Daoy (cell line): ENCODE results near the gene MB. TPM values are rescaled to one million over a fixed set of nuclear protein-coding genes. Genes with fewer than 3 reads are reported as not detected.
A peak's percentile ranks its signal among the peaks of the same experiment; 100 is the strongest.
"Not testable (repeated sequence)": the region's sequence is repeated elsewhere in the genome, so short reads cannot be mapped to it uniquely, and the experiment has no call there.

Source experiments
- DNase-seq: peaks from one replicate; pipeline ENCODE4 v3.0.0-alpha.2; 2015; ENCODE audit warnings: low read depth
- total RNA-seq: library from RNA; depleted of rRNA; stranded (reverse); fragments of >200 nt; shearing (Covaris generic); gene quantifications from 2 replicates; pipeline ENCODE4 v1.2.3, GENCODE V29; 2014

The MB gene
- total RNA-seq, 1 experiment from 2014 or later, result 1.2 TPM

GRCh38 chr22:35637254-35637653 lies 20.1 kb upstream of the MB start:
- DNase-seq, result no peak

DNA sequence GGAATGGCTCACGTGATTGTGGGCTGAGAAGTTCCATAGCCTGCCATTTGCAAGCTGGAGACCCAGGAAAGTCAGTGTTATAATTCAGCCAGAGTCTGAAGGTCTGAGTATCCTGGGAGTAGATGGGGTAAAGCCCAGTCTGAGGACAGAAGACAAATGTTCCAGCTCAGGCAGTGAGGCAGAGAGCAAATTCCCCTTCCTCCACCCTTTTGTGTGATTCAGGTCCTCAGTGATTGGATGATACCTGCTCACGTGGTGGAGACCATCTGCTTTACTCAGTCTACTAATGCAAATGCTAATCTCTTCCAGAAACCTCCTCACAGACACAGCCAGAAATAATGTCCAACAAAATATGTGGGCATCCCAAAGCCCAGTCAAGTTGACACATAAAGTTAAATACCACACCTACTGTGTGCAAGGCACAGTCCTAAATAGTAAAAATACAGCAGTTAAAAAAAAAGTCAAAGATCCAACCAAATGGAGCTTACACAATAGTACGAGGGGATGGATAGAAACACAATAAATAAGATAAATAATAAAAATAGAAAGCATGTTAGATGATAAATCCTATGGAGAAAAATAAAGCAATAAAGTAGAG lies 17.9 kb upstream of the MB start:
- peak; percentile 35 for DNase-seq

DNA sequence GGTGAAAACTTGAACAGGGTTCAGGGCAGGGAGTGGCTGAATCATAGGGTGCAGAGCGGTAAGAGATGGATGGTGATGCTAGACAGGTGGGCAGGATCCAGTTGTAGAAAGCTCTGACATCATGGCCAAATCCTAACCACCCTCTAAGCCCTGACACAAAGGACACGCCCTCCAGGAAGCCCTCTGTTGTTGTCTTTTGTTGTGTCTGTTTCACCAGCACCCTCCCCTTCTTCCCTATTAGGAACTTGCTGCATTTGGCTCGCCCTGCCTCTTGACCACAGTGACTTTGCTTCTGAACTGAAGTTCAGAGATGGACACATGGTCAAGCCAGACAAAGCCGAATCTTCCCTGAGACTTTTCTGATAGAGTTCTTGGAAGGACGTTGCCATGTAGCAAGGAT lies 16.9 kb upstream of the MB start:
- DNase-seq, result no peak

DNA sequence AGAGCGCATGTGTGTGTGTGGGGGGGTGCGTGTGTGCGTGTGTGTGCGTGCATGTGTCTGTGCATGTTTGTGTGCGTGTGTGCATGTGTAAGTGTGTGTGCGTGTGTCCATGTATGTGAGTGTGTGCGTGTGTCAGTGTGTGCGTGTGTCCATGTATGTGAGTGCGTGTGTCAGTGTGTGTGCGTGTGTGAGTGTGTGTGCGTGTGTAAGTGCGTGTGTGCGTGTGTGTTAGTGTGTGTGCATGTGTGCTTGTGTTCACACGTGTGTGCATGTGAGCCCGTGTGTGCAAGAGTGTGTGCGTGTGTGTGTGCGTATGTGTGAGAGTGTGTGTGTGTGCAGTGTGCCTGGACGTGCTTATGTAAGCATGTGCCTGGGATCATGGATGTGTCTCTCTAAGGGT lies 16.4 kb upstream of the MB start:
- no peak for DNase-seq

DNA sequence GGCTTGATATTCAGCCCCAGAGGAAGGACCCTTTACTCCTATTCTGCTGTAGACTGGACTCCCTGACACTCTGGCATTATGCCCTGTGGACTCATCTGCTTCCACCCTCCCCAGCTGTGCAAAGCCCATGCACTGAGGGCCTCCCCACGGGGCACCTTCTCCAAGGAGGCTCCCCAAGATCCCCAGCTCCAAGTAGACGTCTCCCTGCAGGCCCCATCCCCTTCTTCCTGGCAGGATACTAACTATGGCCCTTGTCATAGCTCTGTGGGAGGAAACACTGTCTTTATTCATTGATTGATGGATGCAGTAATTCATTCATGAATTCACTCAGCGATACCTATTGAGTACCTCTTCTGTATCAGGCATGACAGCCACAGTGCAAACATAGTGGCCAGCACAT lies 15.8 kb upstream of the MB start:
- no peak for DNase-seq

- peak; percentile 77 for DNase-seq
Observed at GRCh38 chr22:35631597-35631996, 14.5 kb upstream of the MB start.

DNA sequence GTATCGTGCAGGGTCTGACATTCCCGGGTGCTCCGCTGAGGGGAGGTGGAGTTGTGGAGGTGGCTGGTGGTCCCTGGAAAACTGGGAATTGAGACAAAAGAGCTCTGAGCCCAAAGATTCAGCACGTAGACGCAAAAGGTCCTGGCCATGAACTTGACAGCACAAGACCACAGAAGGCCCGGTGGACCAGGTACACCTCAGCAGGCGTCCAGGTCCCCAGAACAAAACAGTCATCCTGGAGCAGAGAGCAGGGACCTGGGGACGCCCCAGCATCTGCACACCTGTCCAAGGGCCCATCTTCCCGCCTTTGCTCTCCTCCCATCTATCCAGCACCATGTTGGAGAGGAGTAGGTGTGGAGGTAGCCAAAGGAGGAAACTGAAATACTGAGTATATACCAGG lies 13.8 kb upstream of the MB start:
- no peak for DNase-seq

GRCh38 chr22:35630387-35630793 lies 13.3 kb upstream of the MB start:
- DNase-seq, result peak; percentile 76

DNA sequence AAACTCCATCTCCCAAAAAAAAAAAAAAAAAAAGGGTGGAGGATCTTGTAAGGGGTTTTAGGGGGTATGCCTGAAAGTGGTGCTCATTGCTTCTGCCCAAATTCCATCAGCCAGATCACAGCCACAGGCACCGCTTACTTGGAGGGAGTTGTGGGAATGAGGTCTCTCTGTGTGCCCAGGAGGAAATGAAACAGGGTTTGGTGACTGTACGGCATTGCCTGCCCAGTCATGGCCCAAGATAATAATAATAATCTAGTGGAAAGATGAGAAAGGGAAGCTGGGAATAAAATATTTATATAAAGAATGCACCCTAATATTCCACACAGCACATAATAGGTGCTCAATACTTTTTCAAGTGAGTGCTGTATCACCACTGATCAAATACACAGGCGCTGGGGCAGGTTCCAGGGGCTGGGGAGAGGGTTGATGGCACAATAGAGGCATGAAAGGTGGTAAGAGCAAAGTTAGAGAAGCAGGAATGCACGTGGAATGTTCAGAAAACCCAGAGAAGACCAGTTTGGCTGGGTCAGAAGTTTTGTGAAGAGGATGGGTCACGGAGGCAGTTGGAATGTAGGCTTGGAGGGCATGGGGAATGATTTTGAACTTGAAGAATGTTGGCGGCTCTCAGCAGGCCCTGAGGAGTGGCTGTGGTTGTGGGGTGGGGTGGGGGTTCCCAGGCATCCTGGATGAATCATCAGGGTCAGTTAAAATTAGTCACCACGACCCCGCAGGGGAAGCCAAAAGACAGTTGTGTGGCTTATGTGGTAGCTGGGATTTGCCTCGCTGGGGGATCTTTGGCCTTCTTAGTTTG lies 12.5 kb upstream of the MB start:
- peak; percentile 99 for DNase-seq

DNA sequence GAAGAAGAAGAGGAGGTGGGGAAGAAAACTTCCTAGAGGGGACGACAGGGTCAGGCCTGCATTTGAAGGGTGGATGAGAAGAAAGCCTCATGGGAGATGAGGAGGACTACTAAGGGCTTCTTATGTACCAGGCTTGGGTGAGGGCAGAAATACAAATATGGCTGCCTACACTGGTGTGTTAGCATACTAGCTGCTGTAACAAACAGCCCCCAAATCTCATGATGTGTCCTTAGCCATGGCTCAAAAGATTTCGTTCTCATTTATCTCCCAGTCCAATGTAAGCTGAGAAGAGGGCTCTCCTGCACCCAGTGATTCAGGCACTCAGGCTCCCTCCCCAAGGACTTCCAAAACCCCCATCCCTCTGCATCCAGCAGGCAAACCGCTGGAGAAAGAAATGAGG lies 11.6 kb upstream of the MB start:
- no peak for DNase-seq

GRCh38 chr22:35627267-35628041 lies 10.3 kb upstream of the MB start:
- peak; percentile 99 for DNase-seq

GRCh38 chr22:35625763-35626432 lies 8.8 kb upstream of the MB start:
- DNase-seq, result no peak

GRCh38 chr22:35624547-35624946 lies 7.4 kb upstream of the MB start:
- no peak for DNase-seq

GRCh38 chr22:35623885-35624284 lies 6.8 kb upstream of the MB start:
- not testable (repeated sequence) for DNase-seq

DNA sequence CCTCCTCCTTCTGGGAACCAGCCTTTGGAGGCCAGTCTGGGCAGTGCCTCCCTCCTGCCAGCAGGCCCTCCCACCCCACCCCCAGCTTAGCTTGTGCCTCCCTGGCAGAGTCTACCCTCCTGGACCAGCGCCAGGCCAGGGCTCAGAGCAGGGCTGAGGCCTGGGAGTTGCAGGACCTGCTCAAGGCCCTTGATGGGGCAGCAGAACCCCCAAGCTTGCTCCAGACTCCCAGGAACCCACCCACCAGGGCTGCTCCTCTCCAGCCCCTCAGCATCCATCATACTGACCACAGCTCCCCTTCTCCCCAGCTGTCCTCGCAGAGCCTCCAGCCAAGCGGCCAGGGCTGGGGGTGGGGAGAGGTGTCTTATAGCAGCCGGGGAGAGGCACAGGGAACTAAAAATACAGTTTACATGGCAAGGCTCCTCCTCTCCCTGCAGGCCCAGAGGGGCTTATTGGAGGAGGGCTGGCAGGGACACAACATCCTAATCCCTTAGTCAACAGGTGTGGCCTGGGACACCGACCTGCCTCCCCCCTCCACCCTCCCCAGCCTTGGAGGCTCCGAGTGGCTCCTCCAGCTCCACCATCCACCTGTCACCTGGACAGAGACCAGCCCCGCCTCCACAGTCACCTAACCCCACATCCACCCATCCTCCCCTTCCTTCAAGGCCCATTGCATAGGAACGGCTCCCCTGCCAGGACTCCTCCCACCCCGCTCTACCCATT lies 5.2 kb upstream of the MB start:
- peak; percentile 47 for DNase-seq

DNA sequence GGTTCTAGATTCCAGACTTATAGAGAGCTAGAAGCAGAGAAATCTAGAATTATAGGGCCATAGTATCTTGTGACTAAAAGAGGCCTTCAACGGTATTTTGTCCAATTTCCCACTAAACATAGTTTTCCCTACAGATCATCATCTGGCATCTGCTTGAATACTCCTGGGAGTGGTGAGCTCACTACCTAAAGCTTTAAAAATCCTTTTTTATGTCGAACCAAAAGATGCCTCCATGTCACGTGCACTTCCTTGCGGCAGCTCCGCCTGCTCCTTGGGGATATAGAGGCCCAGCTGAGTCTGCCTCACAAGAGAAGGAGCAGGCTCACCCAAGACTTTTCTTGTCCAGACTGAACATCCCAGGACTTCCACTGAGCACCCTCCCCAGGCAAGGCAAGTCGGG lies 4.3 kb upstream of the MB start:
- no peak for DNase-seq

DNA sequence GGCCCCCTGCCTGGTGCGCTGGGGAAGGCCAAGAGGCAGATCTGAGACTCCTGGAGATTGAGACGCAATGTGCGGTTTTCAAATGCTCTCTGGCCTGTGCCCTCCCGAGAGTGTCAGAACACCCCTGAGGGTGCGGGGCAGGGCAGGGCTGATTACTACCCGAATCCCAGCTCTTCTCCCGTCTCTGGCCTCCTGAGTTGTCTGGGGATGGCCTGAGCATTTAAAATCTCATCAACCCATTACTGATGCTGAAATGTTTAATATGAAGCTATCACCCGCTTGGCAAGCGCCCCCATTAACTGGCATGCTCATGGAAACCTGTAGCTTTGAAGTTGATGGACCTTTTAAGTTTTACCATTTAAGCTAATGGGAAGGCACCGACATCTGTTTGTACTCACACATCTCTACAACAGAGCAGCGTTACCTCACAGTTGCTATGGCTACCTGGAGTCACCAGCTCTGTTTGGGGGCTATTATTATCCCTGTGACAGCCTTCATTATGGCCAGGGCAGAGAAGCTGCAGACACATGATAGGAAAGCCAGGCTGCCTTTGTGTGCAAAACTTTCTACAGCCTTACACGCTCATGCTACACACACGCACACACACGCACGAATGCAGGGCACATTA lies 3.6 kb upstream of the MB start:
- DNase-seq, result peak; percentile 47

- no peak for DNase-seq
Observed at GRCh38 chr22:35619336-35620094, 2.4 kb upstream of the MB start.

DNA sequence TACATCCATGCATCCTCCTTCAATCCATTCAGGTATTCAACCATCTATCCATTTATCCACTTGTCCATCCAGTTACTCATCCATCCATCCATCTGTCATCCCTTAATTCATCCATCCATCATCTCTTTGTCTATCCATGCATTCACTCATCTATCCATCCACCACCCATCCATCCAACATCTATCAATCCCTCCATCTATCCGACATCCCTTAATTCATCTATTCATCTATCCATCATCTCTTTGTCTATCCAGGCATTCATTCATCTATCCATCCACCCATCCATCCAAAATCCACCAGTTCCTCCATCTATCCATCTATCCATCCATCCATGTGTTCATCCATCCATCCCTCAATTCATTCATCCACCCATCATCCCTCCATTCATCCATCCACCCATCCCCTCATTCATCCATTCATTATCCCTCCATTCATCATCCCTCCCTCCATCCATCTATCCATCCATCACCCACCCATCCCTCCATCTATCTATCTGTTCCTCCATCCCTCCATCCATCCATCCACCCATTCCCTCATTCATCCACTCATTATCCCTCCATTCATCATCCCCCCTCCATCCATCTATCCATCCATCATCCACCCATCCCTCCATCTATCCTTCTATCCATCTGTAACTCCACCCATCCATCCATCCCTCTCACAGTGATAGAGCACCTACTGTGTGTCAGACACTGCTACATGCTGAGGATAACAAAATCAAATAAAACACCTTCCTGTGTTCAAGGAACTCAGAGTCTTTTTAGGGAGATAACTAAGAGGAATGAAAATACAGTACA lies 1.5 kb upstream of the MB start:
- DNase-seq, result no peak

- no peak for DNase-seq
Observed at GRCh38 chr22:35616043-35616442, 1.1 kb downstream of the MB start.
